ENCODE data around the gene LTO1. TPM values are rescaled to one million over a fixed set of nuclear protein-coding genes. Genes with fewer than 3 reads are reported as not detected.

LTO1 gene
- total and polyA plus RNA-seq, 2 of the 13 experiments (the other 11 are each of a cell fraction or from before 2014, with no cell fraction given), result 11.8 to 15.0 TPM

DNA sequence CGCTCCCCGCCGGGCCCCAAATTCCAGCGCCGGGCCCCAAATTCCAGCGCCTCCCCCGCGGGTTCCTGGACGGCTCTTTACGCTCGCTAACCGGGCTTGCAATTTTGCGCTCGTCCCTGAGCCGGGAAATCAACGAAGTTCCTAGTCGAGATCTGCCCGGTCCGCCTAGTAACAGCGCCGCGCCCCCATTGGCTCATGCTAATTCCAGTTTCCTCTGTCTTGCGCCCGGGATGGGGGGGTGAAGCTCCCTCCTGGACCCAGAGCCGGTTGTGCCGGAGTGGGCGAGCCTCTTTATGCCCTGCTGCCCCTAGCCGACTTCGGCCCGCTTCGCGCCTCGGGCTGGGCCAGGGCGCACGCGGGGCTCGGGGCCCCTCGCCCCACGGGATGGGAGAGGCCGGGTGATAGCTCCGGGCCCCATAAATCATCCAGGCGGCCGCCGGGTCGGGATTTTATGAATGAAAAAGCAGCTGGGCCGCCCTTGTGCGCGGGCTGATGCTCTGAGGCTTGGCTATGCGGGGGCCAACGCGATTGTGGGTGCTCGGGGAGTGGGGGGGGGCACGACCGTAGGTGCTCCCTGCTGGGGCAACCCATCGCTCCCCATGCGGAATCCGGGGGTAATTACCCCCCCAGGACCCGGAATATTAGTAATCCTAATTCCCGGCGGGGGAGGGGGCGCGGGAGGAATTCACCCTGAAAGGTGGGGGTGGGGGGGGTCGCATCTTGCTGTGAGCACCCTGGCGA is 36.0 kb downstream of the LTO1 start (continued):
- TF ChIP-seq MLLT10 (CRISPR knock-in tag; IDR thresholded peaks at IDR 0.05), result no peak
- no peak for TF ChIP-seq EHMT2 (IDR thresholded peaks at IDR 0.05; ENCODE audit: borderline replicate concordance, low read depth, low read length)
- peak; percentile 42; the same call in 1 of the 2 replicates for TF ChIP-seq ZNF574 (CRISPR knock-in tag; IDR thresholded peaks at IDR 0.05)
- TF ChIP-seq ZNF468 (CRISPR knock-in tag; IDR thresholded peaks at IDR 0.05), result no peak
- TF ChIP-seq ZBTB34 (CRISPR knock-in tag; IDR thresholded peaks at IDR 0.05), result no peak
- TF ChIP-seq, protein P1, sequence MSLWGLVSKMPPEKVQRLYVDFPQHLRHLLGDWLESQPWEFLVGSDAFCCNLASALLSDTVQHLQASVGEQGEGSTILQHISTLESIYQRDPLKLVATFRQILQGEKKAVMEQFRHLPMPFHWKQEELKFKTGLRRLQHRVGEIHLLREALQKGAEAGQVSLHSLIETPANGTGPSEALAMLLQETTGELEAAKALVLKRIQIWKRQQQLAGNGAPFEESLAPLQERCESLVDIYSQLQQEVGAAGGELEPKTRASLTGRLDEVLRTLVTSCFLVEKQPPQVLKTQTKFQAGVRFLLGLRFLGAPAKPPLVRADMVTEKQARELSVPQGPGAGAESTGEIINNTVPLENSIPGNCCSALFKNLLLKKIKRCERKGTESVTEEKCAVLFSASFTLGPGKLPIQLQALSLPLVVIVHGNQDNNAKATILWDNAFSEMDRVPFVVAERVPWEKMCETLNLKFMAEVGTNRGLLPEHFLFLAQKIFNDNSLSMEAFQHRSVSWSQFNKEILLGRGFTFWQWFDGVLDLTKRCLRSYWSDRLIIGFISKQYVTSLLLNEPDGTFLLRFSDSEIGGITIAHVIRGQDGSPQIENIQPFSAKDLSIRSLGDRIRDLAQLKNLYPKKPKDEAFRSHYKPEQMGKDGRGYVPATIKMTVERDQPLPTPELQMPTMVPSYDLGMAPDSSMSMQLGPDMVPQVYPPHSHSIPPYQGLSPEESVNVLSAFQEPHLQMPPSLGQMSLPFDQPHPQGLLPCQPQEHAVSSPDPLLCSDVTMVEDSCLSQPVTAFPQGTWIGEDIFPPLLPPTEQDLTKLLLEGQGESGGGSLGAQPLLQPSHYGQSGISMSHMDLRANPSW (CRISPR knock-in tag; IDR thresholded peaks at IDR 0.05; ENCODE audit: borderline replicate concordance), result no peak
- TF ChIP-seq, protein P2, sequence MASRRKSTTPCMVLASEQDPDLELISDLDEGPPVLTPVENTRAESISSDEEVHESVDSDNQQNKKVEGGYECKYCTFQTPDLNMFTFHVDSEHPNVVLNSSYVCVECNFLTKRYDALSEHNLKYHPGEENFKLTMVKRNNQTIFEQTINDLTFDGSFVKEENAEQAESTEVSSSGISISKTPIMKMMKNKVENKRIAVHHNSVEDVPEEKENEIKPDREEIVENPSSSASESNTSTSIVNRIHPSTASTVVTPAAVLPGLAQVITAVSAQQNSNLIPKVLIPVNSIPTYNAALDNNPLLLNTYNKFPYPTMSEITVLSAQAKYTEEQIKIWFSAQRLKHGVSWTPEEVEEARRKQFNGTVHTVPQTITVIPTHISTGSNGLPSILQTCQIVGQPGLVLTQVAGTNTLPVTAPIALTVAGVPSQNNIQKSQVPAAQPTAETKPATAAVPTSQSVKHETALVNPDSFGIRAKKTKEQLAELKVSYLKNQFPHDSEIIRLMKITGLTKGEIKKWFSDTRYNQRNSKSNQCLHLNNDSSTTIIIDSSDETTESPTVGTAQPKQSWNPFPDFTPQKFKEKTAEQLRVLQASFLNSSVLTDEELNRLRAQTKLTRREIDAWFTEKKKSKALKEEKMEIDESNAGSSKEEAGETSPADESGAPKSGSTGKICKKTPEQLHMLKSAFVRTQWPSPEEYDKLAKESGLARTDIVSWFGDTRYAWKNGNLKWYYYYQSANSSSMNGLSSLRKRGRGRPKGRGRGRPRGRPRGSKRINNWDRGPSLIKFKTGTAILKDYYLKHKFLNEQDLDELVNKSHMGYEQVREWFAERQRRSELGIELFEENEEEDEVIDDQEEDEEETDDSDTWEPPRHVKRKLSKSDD (CRISPR knock-in tag; IDR thresholded peaks at IDR 0.05; ENCODE audit: low read depth), result no peak
- TF ChIP-seq, protein P3, sequence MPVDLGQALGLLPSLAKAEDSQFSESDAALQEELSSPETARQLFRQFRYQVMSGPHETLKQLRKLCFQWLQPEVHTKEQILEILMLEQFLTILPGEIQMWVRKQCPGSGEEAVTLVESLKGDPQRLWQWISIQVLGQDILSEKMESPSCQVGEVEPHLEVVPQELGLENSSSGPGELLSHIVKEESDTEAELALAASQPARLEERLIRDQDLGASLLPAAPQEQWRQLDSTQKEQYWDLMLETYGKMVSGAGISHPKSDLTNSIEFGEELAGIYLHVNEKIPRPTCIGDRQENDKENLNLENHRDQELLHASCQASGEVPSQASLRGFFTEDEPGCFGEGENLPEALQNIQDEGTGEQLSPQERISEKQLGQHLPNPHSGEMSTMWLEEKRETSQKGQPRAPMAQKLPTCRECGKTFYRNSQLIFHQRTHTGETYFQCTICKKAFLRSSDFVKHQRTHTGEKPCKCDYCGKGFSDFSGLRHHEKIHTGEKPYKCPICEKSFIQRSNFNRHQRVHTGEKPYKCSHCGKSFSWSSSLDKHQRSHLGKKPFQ (CRISPR knock-in tag; IDR thresholded peaks at IDR 0.05; ENCODE audit: insufficient replicate concordance), result no peak
- peak; percentile 69; the same call in 1 of the 2 replicates for TF ChIP-seq PHF21A (CRISPR knock-in tag; IDR thresholded peaks at IDR 0.05)
- TF ChIP-seq, protein P4, sequence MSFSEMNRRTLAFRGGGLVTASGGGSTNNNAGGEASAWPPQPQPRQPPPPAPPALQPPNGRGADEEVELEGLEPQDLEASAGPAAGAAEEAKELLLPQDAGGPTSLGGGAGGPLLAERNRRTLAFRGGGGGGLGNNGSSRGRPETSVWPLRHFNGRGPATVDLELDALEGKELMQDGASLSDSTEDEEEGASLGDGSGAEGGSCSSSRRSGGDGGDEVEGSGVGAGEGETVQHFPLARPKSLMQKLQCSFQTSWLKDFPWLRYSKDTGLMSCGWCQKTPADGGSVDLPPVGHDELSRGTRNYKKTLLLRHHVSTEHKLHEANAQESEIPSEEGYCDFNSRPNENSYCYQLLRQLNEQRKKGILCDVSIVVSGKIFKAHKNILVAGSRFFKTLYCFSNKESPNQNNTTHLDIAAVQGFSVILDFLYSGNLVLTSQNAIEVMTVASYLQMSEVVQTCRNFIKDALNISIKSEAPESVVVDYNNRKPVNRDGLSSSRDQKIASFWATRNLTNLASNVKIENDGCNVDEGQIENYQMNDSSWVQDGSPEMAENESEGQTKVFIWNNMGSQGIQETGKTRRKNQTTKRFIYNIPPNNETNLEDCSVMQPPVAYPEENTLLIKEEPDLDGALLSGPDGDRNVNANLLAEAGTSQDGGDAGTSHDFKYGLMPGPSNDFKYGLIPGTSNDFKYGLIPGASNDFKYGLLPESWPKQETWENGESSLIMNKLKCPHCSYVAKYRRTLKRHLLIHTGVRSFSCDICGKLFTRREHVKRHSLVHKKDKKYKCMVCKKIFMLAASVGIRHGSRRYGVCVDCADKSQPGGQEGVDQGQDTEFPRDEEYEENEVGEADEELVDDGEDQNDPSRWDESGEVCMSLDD (CRISPR knock-in tag; IDR thresholded peaks at IDR 0.05; ENCODE audit: borderline replicate concordance), result peak; percentile 72

All from HepG2 (cell line).